DOHH2 (cell line): ENCODE results near the gene COL13A1.

Experiments
- H3F3A ChIP-seq: fragments of 200-600 bp; sonication (generic), shearing (Covaris generic); 2 replicates; pipeline ENCODE4 v1.6.0; 2016; ENCODE audit warnings: antibody characterized with exemption, mild to moderate bottlenecking; ENCODE audit not compliant: control insufficient read depth, insufficient read depth
- H3K27ac ChIP-seq: fragments of 200-600 bp; sonication (generic); 2 replicates; pipeline ENCODE4 v1.5.1; 2014; ENCODE audit warnings: low read depth, mild to moderate bottlenecking, low read length, moderate library complexity
- H3K27me3 ChIP-seq: fragments of 200-600 bp; sonication (generic); 2 replicates; pipeline ENCODE4 v1.6.1; 2014; ENCODE audit warnings: mild to moderate bottlenecking, low read length, mixed read lengths; ENCODE audit not compliant: control insufficient read depth
- H3K36me3 ChIP-seq: fragments of 200-600 bp; sonication (generic); 2 replicates; pipeline ENCODE4 v1.6.1; 2014; ENCODE audit warnings: mild to moderate bottlenecking, low read length, moderate library complexity, mixed read lengths; ENCODE audit not compliant: control insufficient read depth
- H3K4me1 ChIP-seq: fragments of 200-600 bp; sonication (generic); 2 replicates; pipeline ENCODE4 v1.6.1; 2014; ENCODE audit warnings: mild to moderate bottlenecking, low read length, mixed read lengths; ENCODE audit not compliant: control insufficient read depth
- H3K4me2 ChIP-seq: fragments of 200-600 bp; sonication (generic); 2 replicates; pipeline ENCODE4 v1.6.0; 2014; ENCODE audit warnings: mild to moderate bottlenecking, low read length, moderate library complexity
- H3K4me3 ChIP-seq: fragments of 200-600 bp; sonication (generic); 2 replicates; pipeline ENCODE4 v1.5.1; 2014; ENCODE audit warnings: mild to moderate bottlenecking, low read length, mixed read lengths
- H3K79me2 ChIP-seq: fragments of 200-600 bp; sonication (generic); 2 replicates; pipeline ENCODE4 v1.6.1; 2014; ENCODE audit warnings: mild to moderate bottlenecking, low read length, mixed read lengths; ENCODE audit not compliant: control insufficient read depth
- H3K9me2 ChIP-seq: fragments of 200-600 bp; sonication (generic); replicated peaks from 2 replicates; pipeline ENCODE4 v1.6.1; 2014; ENCODE audit warnings: mild to moderate bottlenecking, low read length, mixed read lengths; ENCODE audit not compliant: control insufficient read depth
- H3K9me3 ChIP-seq: fragments of 200-600 bp; sonication (generic); 2 replicates; pipeline ENCODE4 v1.6.1; 2014; ENCODE audit warnings: antibody characterized with exemption, low read length, mixed read lengths; ENCODE audit not compliant: control insufficient read depth, insufficient read depth
- H4K20me1 ChIP-seq: fragments of 200-600 bp; sonication (generic); 2 replicates; pipeline ENCODE4 v1.6.0; 2014; ENCODE audit warnings: low read depth, mild to moderate bottlenecking, antibody characterized with exemption, low read length, moderate library complexity; ENCODE audit not compliant: control insufficient read depth, insufficient read depth
- CTCF ChIP-seq: fragments of 200-600 bp; sonication (generic); IDR thresholded peaks from one replicate; pipeline ENCODE4 v1.5.1; 2014; ENCODE audit warnings: antibody characterized with exemption, mild to moderate bottlenecking, low read depth, low read length; ENCODE audit not compliant: poor library complexity, severe bottlenecking
- EZH2phosphoT487 ChIP-seq: fragments of 200-600 bp; sonication (generic); IDR thresholded peaks from 2 replicates; pipeline ENCODE4 v1.6.1; 2017; ENCODE audit warnings: borderline replicate concordance, mild to moderate bottlenecking, antibody characterized with exemption, low read length, moderate library complexity, mixed read lengths

The COL13A1 gene

DNA sequence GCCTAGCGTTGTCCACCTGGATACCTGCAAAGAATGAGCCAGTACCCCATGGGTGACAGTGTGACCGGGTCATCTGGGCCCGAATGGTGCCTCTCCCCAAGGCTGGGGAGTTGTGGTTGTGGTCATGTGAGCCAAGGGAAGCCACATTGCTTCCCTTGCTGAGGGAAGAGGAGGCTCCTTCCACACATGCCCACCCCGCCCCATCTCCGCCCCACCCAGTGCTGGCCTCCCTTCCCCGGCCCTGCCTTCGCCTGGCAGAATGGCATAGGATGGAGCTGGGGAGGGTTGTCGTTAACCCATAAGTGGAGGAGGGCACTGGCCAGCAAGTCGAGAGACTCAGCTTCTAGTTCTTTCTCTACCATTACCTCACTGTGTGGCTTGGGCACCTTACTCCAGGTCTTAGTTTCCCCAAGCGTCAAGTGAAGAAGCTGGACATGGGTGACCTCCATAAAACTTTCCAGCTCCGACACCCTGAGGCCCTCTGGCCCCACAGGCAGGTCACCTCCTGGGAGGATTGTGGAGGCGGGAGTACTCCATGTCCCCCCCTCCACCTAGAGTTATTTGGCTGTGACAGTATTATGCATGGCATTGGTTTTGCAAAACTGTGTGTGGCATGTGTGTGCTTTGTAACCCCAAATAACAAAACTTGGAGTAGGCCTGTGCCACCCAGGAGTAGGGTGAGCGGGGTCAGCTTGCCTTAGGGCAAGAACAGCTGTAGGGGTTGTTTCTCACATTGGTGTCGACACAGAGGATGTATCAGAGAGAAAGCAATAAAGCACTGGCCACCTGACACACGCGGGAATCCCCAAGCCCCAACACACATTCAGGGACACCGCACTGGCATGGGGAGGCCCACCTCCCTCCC, 160.4 kb downstream of the COL13A1 start:
- H3K27me3 ChIP-seq: peaks cover 5% of the 10 kb centered on the region; the same call in 1 of the 2 replicates
- H3K4me3 ChIP-seq: no peak overlapping the region
- H3F3A ChIP-seq: peaks cover 7% of the 10 kb centered on the region
- no peaks in the 10 kb centered on the region for H4K20me1 ChIP-seq
- no peaks in the 10 kb centered on the region for H3K9me2 ChIP-seq
- no peaks in the 10 kb centered on the region for H3K79me2 ChIP-seq
- TF ChIP-seq CTCF (no peak), EZH2phosphoT487 (no peak)
- peaks cover 48% of the 10 kb centered on the region for H3K4me1 ChIP-seq
- no peaks in the 10 kb centered on the region for H3K9me3 ChIP-seq
- no peak overlapping the region for H3K4me2 ChIP-seq
- no peaks in the 10 kb centered on the region for H3K36me3 ChIP-seq
- H3K27ac ChIP-seq: no peak overlapping the region

DNA sequence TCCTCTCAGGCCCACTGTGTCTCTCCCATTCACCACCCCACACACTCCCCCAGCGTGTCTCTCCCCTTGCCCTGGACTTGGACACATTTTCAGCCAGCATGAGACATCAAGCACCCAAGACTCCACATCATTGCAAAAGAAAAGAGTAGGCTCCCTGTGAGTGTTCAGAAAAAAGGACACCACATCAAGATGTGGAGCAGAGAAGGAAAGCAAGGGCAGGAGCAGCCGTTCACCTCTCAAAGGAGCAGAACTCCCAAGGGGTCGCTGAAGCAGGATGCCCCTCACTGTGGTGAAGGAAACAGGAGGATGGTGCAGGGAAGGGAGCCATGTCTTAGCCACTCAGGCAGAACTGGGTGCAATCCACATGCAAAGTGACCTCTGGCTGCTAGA, 161.0 kb downstream of the COL13A1 start:
- H3K36me3 ChIP-seq: no peaks in the 10 kb centered on the region
- peak overlapping the region; percentile 31; the same call in 1 of the 2 replicates for H3K4me3 ChIP-seq
- H3K9me2 ChIP-seq: no peaks in the 10 kb centered on the region
- H3K9me3 ChIP-seq: no peaks in the 10 kb centered on the region
- H3F3A ChIP-seq: peaks cover 7% of the 10 kb centered on the region
- H3K4me1 ChIP-seq: peaks cover 48% of the 10 kb centered on the region
- no peaks in the 10 kb centered on the region for H4K20me1 ChIP-seq
- no peaks in the 10 kb centered on the region for H3K79me2 ChIP-seq
- peaks cover 5% of the 10 kb centered on the region; the same call in 1 of the 2 replicates for H3K27me3 ChIP-seq
- H3K4me2 ChIP-seq: peak overlapping the region; percentile 52
- no peak overlapping the region for H3K27ac ChIP-seq
- TF ChIP-seq EZH2phosphoT487: no peak
- no peak for TF ChIP-seq CTCF

- H3K4me2 ChIP-seq: peak overlapping the region; percentile 52
- H3K36me3 ChIP-seq: no peaks in the 10 kb centered on the region
- peak overlapping the region; percentile 31 for H3K4me3 ChIP-seq
- H3K4me1 ChIP-seq: peaks cover 48% of the 10 kb centered on the region
- H4K20me1 ChIP-seq: no peaks in the 10 kb centered on the region
- H3F3A ChIP-seq: peaks cover 7% of the 10 kb centered on the region
- H3K9me3 ChIP-seq: no peaks in the 10 kb centered on the region
- peaks cover 5% of the 10 kb centered on the region; the same call in 1 of the 2 replicates for H3K27me3 ChIP-seq
- no peaks in the 10 kb centered on the region for H3K79me2 ChIP-seq
- no peak for TF ChIP-seq CTCF
- H3K27ac ChIP-seq: no peak overlapping the region
- H3K9me2 ChIP-seq: no peaks in the 10 kb centered on the region
These were observed 161.6 kb downstream of the COL13A1 start for GRCh38 chr10:69963178-69963834.
